ENCODE measurements around the gene ZNF469. TPM values are rescaled to one million over a fixed set of nuclear protein-coding genes. Genes with fewer than 3 reads are reported as not detected.
A peak's percentile ranks its signal among the peaks of the same experiment; 100 is the strongest.
"Not testable (repeated sequence)": the region's sequence is repeated elsewhere in the genome, so short reads cannot be mapped to it uniquely, and the experiment has no call there.

ZNF469 gene
- total and polyA plus RNA-seq, 7 donors = under 0.01 to 1.7 (median 0.36) TPM

GRCh38 chr16:88358023-88358420 is 24.7 kb upstream of the ZNF469 start:
- intact Hi-C loops (cut with DNase I) = no loop called here
- 59 to 71% methylated on average over 16 of the region's 16 CpGs for whole genome bisulfite sequencing, 2 donors

GRCh38 chr16:88359008-88359407 is 23.8 kb upstream of the ZNF469 start:
- Histone ChIP-seq H3K36me3 (no peaks in the 10 kb centered on the region), H3K27ac (no peak overlapping the region), H3K4me1 (no peaks in the 10 kb centered on the region), H3K4me3 (no peak overlapping the region), H3K9me3 (peaks cover 0 to 3% (median 0%) of the 10 kb centered on the region in 4 donors), H3K27me3 (no peaks in the 10 kb centered on the region)
- 88 to 89% methylated on average over 21 of the region's 21 CpGs for WGBS, 2 donors
- TF ChIP-seq EP300 (IDR thresholded peaks at IDR 0.05) = no peak
- no peak for TF ChIP-seq CTCF (IDR thresholded peaks at IDR 0.05)
- TF ChIP-seq POLR2AphosphoS5 (IDR thresholded peaks at IDR 0.05) = no peak
- TF ChIP-seq POLR2A (IDR thresholded peaks at IDR 0.05) = no peak
- intact Hi-C loops (cut with DNase I) = no loop called here
- peak; percentile 48 for DNase-seq

More at GRCh38 chr16:88358023-88358420, 24.7 kb upstream of the ZNF469 start:
- Histone ChIP-seq H3K9me3 (peaks cover 0 to 3% (median 0%) of the 10 kb centered on the region in 4 donors), H3K27ac (no peak overlapping the region), H3K27me3 (no peaks in the 10 kb centered on the region), H3K36me3 (no peaks in the 10 kb centered on the region), H3K4me1 (no peaks in the 10 kb centered on the region), H3K4me3 (no peak overlapping the region)
- TF ChIP-seq POLR2AphosphoS5 (IDR thresholded peaks at IDR 0.05) = no peak
- TF ChIP-seq EP300 (IDR thresholded peaks at IDR 0.05) = no peak
- no peak for TF ChIP-seq POLR2A (IDR thresholded peaks at IDR 0.05)
- TF ChIP-seq CTCF (IDR thresholded peaks at IDR 0.05) = no peak
- peak; percentile 59 for DNase-seq

GRCh38 chr16:88360401-88360800 is 22.4 kb upstream of the ZNF469 start:
- H3K4me1 ChIP-seq; H3K36me3 ChIP-seq; H3K27me3 ChIP-seq; H3K9me3 ChIP-seq; H3K27ac ChIP-seq; H3K4me3 ChIP-seq; intact Hi-C loops (cut with DNase I): not testable (repeated sequence)
- DNase-seq = peak; percentile 39
- WGBS, 2 donors = 94% methylated on average over 20 of the region's 20 CpGs

- Histone ChIP-seq H3K9me3 (peaks cover 0 to 3% (median 0%) of the 10 kb centered on the region in 4 donors), H3K4me1 (no peaks in the 10 kb centered on the region), H3K36me3 (no peaks in the 10 kb centered on the region), H3K27me3 (no peaks in the 10 kb centered on the region), H3K27ac (no peak overlapping the region), H3K4me3 (no peak overlapping the region)
- DNase-seq = no peak
- TF ChIP-seq EP300 (IDR thresholded peaks at IDR 0.05) (no peak), POLR2AphosphoS5 (IDR thresholded peaks at IDR 0.05) (no peak), POLR2A (IDR thresholded peaks at IDR 0.05) (no peak), CTCF (IDR thresholded peaks at IDR 0.05) (no peak)
- intact Hi-C loops (cut with DNase I) = no loop called here
- 83 to 86% methylated on average over 2 of the region's 2 CpGs for WGBS, 2 donors
Observed at GRCh38 chr16:88360999-88361398, 21.8 kb upstream of the ZNF469 start.

GRCh38 chr16:88361775-88362174 is 21.0 kb upstream of the ZNF469 start:
- Histone ChIP-seq H3K4me3 (no peak overlapping the region), H3K36me3 (no peaks in the 10 kb centered on the region), H3K4me1 (no peaks in the 10 kb centered on the region), H3K27me3 (no peaks in the 10 kb centered on the region), H3K27ac (no peak overlapping the region), H3K9me3 (peaks cover 0 to 3% (median 0%) of the 10 kb centered on the region in 4 donors)
- DNase-seq = no peak
- TF ChIP-seq POLR2A (IDR thresholded peaks at IDR 0.05) (no peak), EP300 (IDR thresholded peaks at IDR 0.05) (no peak), POLR2AphosphoS5 (IDR thresholded peaks at IDR 0.05) (no peak), CTCF (IDR thresholded peaks at IDR 0.05) (no peak)
- WGBS, 2 donors = 84 to 89% methylated on average over 5 of the region's 5 CpGs
- intact Hi-C loops (cut with DNase I) = no loop called here
